H1 (cell line): ENCODE data around the gene CPZ.
"Not testable (repeated sequence)": the region's sequence is repeated elsewhere in the genome, so short reads cannot be mapped to it uniquely, and the experiment has no call there.

Experiments
- ATF2 ChIP-seq: IDR thresholded peaks from 2 replicates; pipeline ENCODE4 v1.6.1; 2012; ENCODE audit warnings: low read length, inconsistent platforms
- BRCA1 ChIP-seq: IDR thresholded peaks from 2 replicates; pipeline ENCODE4 v1.6.1; 2012; ENCODE audit warnings: low read depth, low read length, improper control_type of control experiment
- CEBPB ChIP-seq: IDR thresholded peaks from 2 replicates; pipeline ENCODE4 v1.6.1; 2012; ENCODE audit warnings: low read depth, low read length
- EZH2 ChIP-seq: fragments of 200-600 bp; sonication (generic); IDR thresholded peaks from 2 replicates; pipeline ENCODE4 v1.7.1; 2012; ENCODE audit warnings: low read depth, mild to moderate bottlenecking, moderate library complexity, low read length, inconsistent platforms; ENCODE audit not compliant: severe bottlenecking
- GTF2F1 ChIP-seq: IDR thresholded peaks from 2 replicates; pipeline ENCODE4 v1.6.1; 2012; ENCODE audit warnings: low read depth, low read length, improper control_type of control experiment, borderline replicate concordance
- JUN ChIP-seq: IDR thresholded peaks from 2 replicates; pipeline ENCODE4 v1.6.1; 2011; ENCODE audit warnings: low read depth, mild to moderate bottlenecking, improper control_type of control experiment, low read length
- MAFK ChIP-seq: IDR thresholded peaks from 2 replicates; pipeline ENCODE4 v1.6.1; 2012; ENCODE audit warnings: low read depth, mild to moderate bottlenecking, improper control_type of control experiment, low read length
- NRF1 ChIP-seq: IDR thresholded peaks from 2 replicates; pipeline ENCODE4 v1.6.1; 2011; ENCODE audit warnings: mild to moderate bottlenecking, low read depth, low read length, improper control_type of control experiment
- POLR2AphosphoS5 ChIP-seq: IDR thresholded peaks from 2 replicates; pipeline ENCODE4 v1.6.1; 2011; ENCODE audit warnings: low read depth, low read length
- RBBP5 ChIP-seq: IDR thresholded peaks from 2 replicates; pipeline ENCODE4 v1.7.1; 2012; ENCODE audit warnings: low read depth, mild to moderate bottlenecking, inconsistent platforms, low read length, moderate library complexity, borderline replicate concordance
- RXRA ChIP-seq: IDR thresholded peaks from 2 replicates; pipeline ENCODE4 v1.6.1; 2011; ENCODE audit warnings: low read depth, mild to moderate bottlenecking, low read length, moderate library complexity; ENCODE audit not compliant: insufficient read depth
- TAF1 ChIP-seq: IDR thresholded peaks from 2 replicates; pipeline ENCODE4 v1.6.1; 2011; ENCODE audit warnings: mild to moderate bottlenecking, low read depth, low read length
- TAF7 ChIP-seq: optimal IDR thresholded peaks from 2 replicates; pipeline ENCODE3; 2011; ENCODE audit warnings: low read depth, mild to moderate bottlenecking, inconsistent platforms, low read length, moderate library complexity, borderline replicate concordance
- TF ChIP-seq, protein P1 (sequence below), 3 experiments: IDR thresholded peaks; 1 replicate in 2 of 3; 2 replicates in 1 of 3; pipeline versions ENCODE4 v1.5.1 to v1.6.1; 2011; ENCODE audit warnings: low read length in 3 of 3, mild to moderate bottlenecking in 3 of 3, inconsistent platforms in 2 of 3, low read depth in 1 of 3, moderate library complexity in 1 of 3; ENCODE audit not compliant: insufficient read depth in 1 of 3; ENCODE audit errors: control extremely low read depth in 1 of 3

GRCh38 chr4:8621135-8621534 is 28.6 kb downstream of the CPZ start:
- TF ChIP-seq, protein P1, sequence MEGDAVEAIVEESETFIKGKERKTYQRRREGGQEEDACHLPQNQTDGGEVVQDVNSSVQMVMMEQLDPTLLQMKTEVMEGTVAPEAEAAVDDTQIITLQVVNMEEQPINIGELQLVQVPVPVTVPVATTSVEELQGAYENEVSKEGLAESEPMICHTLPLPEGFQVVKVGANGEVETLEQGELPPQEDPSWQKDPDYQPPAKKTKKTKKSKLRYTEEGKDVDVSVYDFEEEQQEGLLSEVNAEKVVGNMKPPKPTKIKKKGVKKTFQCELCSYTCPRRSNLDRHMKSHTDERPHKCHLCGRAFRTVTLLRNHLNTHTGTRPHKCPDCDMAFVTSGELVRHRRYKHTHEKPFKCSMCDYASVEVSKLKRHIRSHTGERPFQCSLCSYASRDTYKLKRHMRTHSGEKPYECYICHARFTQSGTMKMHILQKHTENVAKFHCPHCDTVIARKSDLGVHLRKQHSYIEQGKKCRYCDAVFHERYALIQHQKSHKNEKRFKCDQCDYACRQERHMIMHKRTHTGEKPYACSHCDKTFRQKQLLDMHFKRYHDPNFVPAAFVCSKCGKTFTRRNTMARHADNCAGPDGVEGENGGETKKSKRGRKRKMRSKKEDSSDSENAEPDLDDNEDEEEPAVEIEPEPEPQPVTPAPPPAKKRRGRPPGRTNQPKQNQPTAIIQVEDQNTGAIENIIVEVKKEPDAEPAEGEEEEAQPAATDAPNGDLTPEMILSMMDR (IDR thresholded peaks at IDR 0.05; ENCODE audit: control extremely low read depth in 1 of 3, insufficient read depth in 1 of 3, low read depth in 1 of 3, low read length in 3 of 3): not testable (repeated sequence)
- not testable (repeated sequence) for TF ChIP-seq ATF2, BRCA1, RBBP5, EZH2, MAFK, NRF1, CEBPB, TAF7, TAF1, POLR2AphosphoS5, JUN, GTF2F1, RXRA
